Sigmoid colon (tissue), 7 donors: Measurements from ENCODE around the gene WFIKKN1. TPM values are rescaled to one million over a fixed set of nuclear protein-coding genes. Genes with fewer than 3 reads are reported as not detected.

Experiments used
- DNase-seq: peaks from one replicate; pipeline ENCODE4 v3.0.0-alpha.2; 2019
- H3K27ac ChIP-seq, 4 donors: fragments of 200-600 bp; sonication (generic); one replicate each; pipeline ENCODE4 v1.5.1; 2016 to 2019; ENCODE audit warnings: mild to moderate bottlenecking in 1 of 4
- H3K27me3 ChIP-seq, 3 donors: fragments of 200-600 bp; sonication (generic); one replicate each; pipeline ENCODE4 v1.5.1; 2019; ENCODE audit warnings: mild to moderate bottlenecking in 1 of 3
- H3K36me3 ChIP-seq, 4 donors: fragments of 200-600 bp; sonication (generic); one replicate each; pipeline ENCODE4 v1.5.1; 2016 to 2019
- H3K4me1 ChIP-seq, 4 donors: fragments of 200-600 bp; sonication (generic); one replicate each; pipeline ENCODE4 v1.5.1; 2017 to 2019
- H3K4me3 ChIP-seq, 4 donors: fragments of 200-600 bp; sonication (generic); one replicate each; pipeline ENCODE4 v1.5.1; 2017 to 2019; ENCODE audit warnings: mild to moderate bottlenecking in 2 of 4, moderate library complexity in 1 of 4
- H3K9me3 ChIP-seq, 4 donors: fragments of 200-600 bp in 3 of 4; sonication (generic) in 3 of 4; one replicate each; pipeline versions ENCODE4 v1.5.1 to v1.6.1; 2013 to 2019
- CTCF ChIP-seq, 4 experiments: fragments of 450-650 bp in 3 of 4; fragments of 200-600 bp in 1 of 4; IDR thresholded peaks; one replicate each; pipeline ENCODE4 v1.5.1; 2016 to 2019; ENCODE audit warnings: antibody characterized with exemption in 4 of 4, mild to moderate bottlenecking in 3 of 4, moderate library complexity in 2 of 4
- EP300 ChIP-seq, 4 donors: sonication (generic); formaldehyde crosslinking; IDR thresholded peaks; one replicate each; pipeline ENCODE4 v1.6.1; 2017; ENCODE audit warnings: antibody characterized with exemption in 4 of 4
- POLR2A ChIP-seq, 2 donors: fragments of 450-650 bp; IDR thresholded peaks; one replicate each; pipeline ENCODE4 v1.6.1; 2016; ENCODE audit warnings: antibody characterized with exemption in 2 of 2, mild to moderate bottlenecking in 2 of 2, moderate library complexity in 2 of 2
- POLR2AphosphoS5 ChIP-seq, 4 donors: sonication (generic); formaldehyde crosslinking; IDR thresholded peaks; one replicate each; pipeline ENCODE4 v1.6.1; 2017; ENCODE audit warnings: antibody characterized with exemption in 4 of 4
- WGBS, 2 donors: extraction: QIAGEN DNeasy Blood & Tissue Kit; methylation state at CpG; one replicate each; pipeline ENCODE4 v1.1.7; 2013; 5-methylcytosine and 5-hydroxymethylcytosine counted together
- intact Hi-C: fragments of 100-400 bp; cut with DNase I; formaldehyde crosslinking; loops from one replicate; pipeline ENCODE4 v1.15.1; 2023
- polyA plus RNA-seq, 3 donors: library from polyadenylated mRNA; stranded (reverse); fragments of 200-250 nt; gene quantifications; one replicate each; pipeline ENCODE4 v1.2.3, GENCODE V29; 2013
- total RNA-seq, 4 donors: library from RNA; depleted of rRNA; stranded (reverse); fragments of >200 nt; gene quantifications; one replicate each; pipeline ENCODE4 v1.1.0, GENCODE V29; 2016
- donor health status: healthy with polysubstance abuse.
- donor health status: Bipolar disorder and iron deficiency.
- donor health status: healthy.

Gene WFIKKN1
- total and polyA plus RNA-seq, 7 donors, result 0.27 to 1.4 (median 0.49) TPM

- H3K4me1 ChIP-seq, result peaks cover 0 to 45% (median 37%) of the 10 kb centered on the region in 4 donors
- no peak for DNase-seq
- H3K27ac ChIP-seq, result peak overlapping the region; percentile 78 to 91 (median 90)
- peaks cover 0 to 13% (median 0%) of the 10 kb centered on the region in 4 donors for H3K36me3 ChIP-seq
- no peaks in the 10 kb centered on the region for H3K27me3 ChIP-seq
- intact Hi-C loops, result no loop called here
- H3K4me3 ChIP-seq, result peak overlapping the region; percentile 59 to 84 (median 66)
- no peak for TF ChIP-seq EP300 (IDR thresholded peaks at IDR 0.05)
- peak in 1 of 4 experiments; percentile 6 for TF ChIP-seq CTCF (IDR thresholded peaks at IDR 0.05)
- no peaks in the 10 kb centered on the region for H3K9me3 ChIP-seq
- 11 to 29% methylated on average over 24 of the region's 24 CpGs for WGBS, 2 donors
Observed at GRCh38 chr16:648071-648780, 17.4 kb downstream of the WFIKKN1 start.

- peak; percentile 97 for DNase-seq
- Histone ChIP-seq H3K27me3 (no peaks in the 10 kb centered on the region), H3K4me3 (peak within 1 kb of the TSS; percentile 59 to 84 (median 66)), H3K9me3 (no peaks in the 10 kb centered on the region), H3K36me3 (peaks cover 0 to 20% (median 0%) of the 10 kb centered on the region in 4 donors), H3K4me1 (peaks cover 0 to 40% (median 34%) of the 10 kb centered on the region in 4 donors), H3K27ac (peak within 1 kb of the TSS; percentile 78 to 91 (median 90))
- intact Hi-C loops, result no loop called here
- no peak for TF ChIP-seq CTCF (IDR thresholded peaks at IDR 0.05)
- TF ChIP-seq POLR2AphosphoS5 (IDR thresholded peaks at IDR 0.05), result peak; percentile 58 to 88 (median 76)
- TF ChIP-seq POLR2A (IDR thresholded peaks at IDR 0.05), result peak; percentile 20 to 53
- no peak for TF ChIP-seq EP300 (IDR thresholded peaks at IDR 0.05)
- 1% methylated on average over 91 of the region's 91 CpGs for WGBS, 2 donors
Observed at GRCh38 chr16:648781-649589, 18.2 kb downstream of the WFIKKN1 start, which contains the start of gene WDR90. WDR90 (plus strand) TSS chr16:649365; CDS start chr16:649417, 52 bp downstream.

GRCh38 chr16:649631-650030, 18.8 kb downstream of the WFIKKN1 start:
- no peak for TF ChIP-seq CTCF (IDR thresholded peaks at IDR 0.05)
- TF ChIP-seq POLR2A (IDR thresholded peaks at IDR 0.05), result no peak
- no peak for TF ChIP-seq EP300 (IDR thresholded peaks at IDR 0.05)
- no peak for TF ChIP-seq POLR2AphosphoS5 (IDR thresholded peaks at IDR 0.05)
- H3K9me3 ChIP-seq, result no peaks in the 10 kb centered on the region
- H3K36me3 ChIP-seq, result peaks cover 0 to 20% (median 0%) of the 10 kb centered on the region in 4 donors
- intact Hi-C loops, result no loop called here
- H3K4me1 ChIP-seq, result peaks cover 0 to 40% (median 34%) of the 10 kb centered on the region in 4 donors
- no peak for DNase-seq
- peak overlapping the region; percentile 78 to 91 (median 90) for H3K27ac ChIP-seq
- H3K4me3 ChIP-seq, result peak overlapping the region; percentile 59 to 84 (median 66)
- no peaks in the 10 kb centered on the region for H3K27me3 ChIP-seq
- WGBS, 2 donors, result 1 to 3% methylated on average over 44 of the region's 44 CpGs

GRCh38 chr16:651844-652243, 21.1 kb downstream of the WFIKKN1 start:
- no peak overlapping the region for H3K4me3 ChIP-seq
- intact Hi-C loops, result no loop called here
- TF ChIP-seq CTCF (IDR thresholded peaks at IDR 0.05) (no peak), POLR2A (IDR thresholded peaks at IDR 0.05) (no peak), POLR2AphosphoS5 (IDR thresholded peaks at IDR 0.05) (no peak), EP300 (IDR thresholded peaks at IDR 0.05) (no peak)
- DNase-seq, result no peak
- H3K27me3 ChIP-seq, result no peaks in the 10 kb centered on the region
- H3K27ac ChIP-seq, result no peak overlapping the region
- 92 to 94% methylated on average over 22 of the region's 22 CpGs for WGBS, 2 donors
- peaks cover 0 to 34% (median 0%) of the 10 kb centered on the region in 4 donors for H3K36me3 ChIP-seq
- peaks cover 0 to 35% (median 31%) of the 10 kb centered on the region in 4 donors for H3K4me1 ChIP-seq
- H3K9me3 ChIP-seq, result no peaks in the 10 kb centered on the region
